ENCODE data around the gene KCNH2. TPM values are rescaled to one million over a fixed set of nuclear protein-coding genes. Genes with fewer than 3 reads are reported as not detected.

The KCNH2 gene
- total RNA-seq, 1 experiment from 2014 or later, result 0.30 TPM

- DNase-seq (ENCODE audit: low read depth), result no peak
These were observed 30.1 kb downstream of the KCNH2 start for GRCh38 chr7:150947761-150948651.

- DNase-seq (ENCODE audit: low read depth), result no peak
These were observed 30.8 kb downstream of the KCNH2 start for GRCh38 chr7:150947241-150947745.

GRCh38 chr7:150946421-150947240, 31.5 kb downstream of the KCNH2 start:
- no peak for DNase-seq (ENCODE audit: low read depth)

GRCh38 chr7:150945853-150946420, 32.2 kb downstream of the KCNH2 start:
- no peak for DNase-seq (ENCODE audit: low read depth)

GRCh38 chr7:150945171-150945852, 32.8 kb downstream of the KCNH2 start:
- DNase-seq (ENCODE audit: low read depth), result no peak

- DNase-seq (ENCODE audit: low read depth), result no peak
These were observed 33.8 kb downstream of the KCNH2 start for GRCh38 chr7:150944066-150945042.

- DNase-seq (ENCODE audit: low read depth), result no peak
These were observed 34.7 kb downstream of the KCNH2 start for GRCh38 chr7:150943453-150943814.

- DNase-seq (ENCODE audit: low read depth), result no peak
These were observed 35.3 kb downstream of the KCNH2 start for GRCh38 chr7:150942591-150943452.

- peak; percentile 34 for DNase-seq (ENCODE audit: low read depth)
These were observed 36.0 kb downstream of the KCNH2 start for GRCh38 chr7:150942001-150942590.

- DNase-seq (ENCODE audit: low read depth), result no peak
These were observed 36.6 kb downstream of the KCNH2 start for GRCh38 chr7:150941351-150942000.

- no peak for DNase-seq (ENCODE audit: low read depth)
These were observed 37.6 kb downstream of the KCNH2 start for GRCh38 chr7:150940431-150941102.

GRCh38 chr7:150939466-150939865, 38.7 kb downstream of the KCNH2 start:
- no peak for DNase-seq (ENCODE audit: low read depth)

GRCh38 chr7:150939052-150939451, 39.1 kb downstream of the KCNH2 start:
- no peak for DNase-seq (ENCODE audit: low read depth)

- no peak for DNase-seq (ENCODE audit: low read depth)
These were observed 39.6 kb downstream of the KCNH2 start for GRCh38 chr7:150938566-150938965.

GRCh38 chr7:150937848-150938561, 40.1 kb downstream of the KCNH2 start:
- DNase-seq (ENCODE audit: low read depth), result peak; percentile 89

GRCh38 chr7:150936018-150936417, 42.1 kb downstream of the KCNH2 start:
- no peak for DNase-seq (ENCODE audit: low read depth)

- no peak for DNase-seq (ENCODE audit: low read depth)
These were observed 43.0 kb downstream of the KCNH2 start for GRCh38 chr7:150935149-150935548.

Data from M059J (cell line).